IMR-90 (cell line): ENCODE results near the gene PYGL. TPM values are rescaled to one million over a fixed set of nuclear protein-coding genes. Genes with fewer than 3 reads are reported as not detected.
A peak's percentile ranks its signal among the peaks of the same experiment; 100 is the strongest.

ENCODE experiments used
- ATAC-seq: fragments of 200-7000 bp; cut with Tn5 transposase; 2 replicates; pipeline ENCODE4 v1.9.1; 2020; ENCODE audit warnings: low read depth, mild to moderate bottlenecking, moderate library complexity
- BruUV-seq: library from RNA; stranded (reverse); fragments of 400-500 nt; replicated peaks from 2 replicates; lab custom pipeline; 2021; lab: Mats Ljungman, UMichigan
- CTCF ChIA-PET: fragments of 300-600 bp; formaldehyde crosslinking; extraction: SDS; loops from one replicate; lab custom pipeline; 2021; ENCODE audit warnings: antibody characterized with exemption; lab: Yijun Ruan, JAX
- POLR2A ChIA-PET: fragments of 300-600 bp; sonication (Branson Sonifier 250); formaldehyde crosslinking; loops from one replicate; lab custom pipeline; 2022; ENCODE audit warnings: antibody characterized with exemption; ENCODE audit not compliant: unreplicated experiment; lab: Charles Lee
- DNase-seq: peaks from one replicate; pipeline ENCODE4 v3.0.0; 2013
- H2AFZ ChIP-seq: replicated peaks from 2 replicates; pipeline ENCODE3; 2013; ENCODE audit warnings: low read length, mild to moderate bottlenecking; ENCODE audit not compliant: poor library complexity
- H2AK5ac ChIP-seq: 2 replicates; pipeline ENCODE4 v1.6.1; 2013; ENCODE audit warnings: low read depth, low read length, inconsistent platforms
- H2AK9ac ChIP-seq: replicated peaks from 2 replicates; pipeline ENCODE3; 2013; ENCODE audit warnings: mild to moderate bottlenecking, low read depth, low read length, moderate library complexity; ENCODE audit not compliant: poor library complexity
- H2BK120ac ChIP-seq: 2 replicates; pipeline ENCODE4 v1.6.1; 2013; ENCODE audit warnings: low read depth, low read length, inconsistent platforms
- H2BK15ac ChIP-seq: 3 replicates; pipeline ENCODE4 v1.6.1; 2013; ENCODE audit warnings: low read depth, low read length, inconsistent platforms
- H2BK20ac ChIP-seq: 2 replicates; pipeline ENCODE4 v1.6.1; 2013; ENCODE audit warnings: low read depth, mild to moderate bottlenecking, inconsistent platforms, low read length, moderate library complexity
- H2BK5ac ChIP-seq: 2 replicates; pipeline ENCODE4 v1.6.1; 2013; ENCODE audit warnings: mild to moderate bottlenecking, low read depth, low read length, inconsistent platforms; ENCODE audit not compliant: poor library complexity, severe bottlenecking
- H3K14ac ChIP-seq: replicated peaks from 2 replicates; pipeline ENCODE4 v1.6.1; 2013; ENCODE audit warnings: low read depth, low read length, inconsistent platforms
- H3K18ac ChIP-seq: 2 replicates; pipeline ENCODE4 v1.6.1; 2013; ENCODE audit warnings: low read depth, low read length, control low read depth
- H3K23ac ChIP-seq: 2 replicates; pipeline ENCODE4 v1.6.1; 2013; ENCODE audit warnings: low read depth, low read length, inconsistent platforms
- H3K27ac ChIP-seq: 2 replicates; pipeline ENCODE4 v1.5.1; 2013; ENCODE audit warnings: mild to moderate bottlenecking, control low read depth, low read length; ENCODE audit not compliant: insufficient read depth
- H3K27me3 ChIP-seq: 2 replicates; pipeline ENCODE4 v1.6.1; 2013; ENCODE audit warnings: low read length; ENCODE audit not compliant: control insufficient read depth, insufficient read depth
- H3K36me3 ChIP-seq: 2 replicates; pipeline ENCODE4 v1.6.1; 2013; ENCODE audit warnings: low read length, mixed read lengths; ENCODE audit not compliant: control insufficient read depth, insufficient read depth
- H3K4ac ChIP-seq: 2 replicates; pipeline ENCODE4 v1.6.1; 2013; ENCODE audit warnings: low read depth, low read length, inconsistent platforms
- H3K4me1 ChIP-seq: 2 replicates; pipeline ENCODE4 v1.6.1; 2013; ENCODE audit warnings: low read length, mixed read lengths; ENCODE audit not compliant: control insufficient read depth, insufficient read depth
- H3K4me2 ChIP-seq: 2 replicates; pipeline ENCODE4 v1.6.1; 2013; ENCODE audit warnings: low read depth, mild to moderate bottlenecking, control low read depth, low read length, moderate library complexity
- H3K4me3 ChIP-seq: 2 replicates; pipeline ENCODE4 v1.5.1; 2013; ENCODE audit warnings: low read depth, mild to moderate bottlenecking, control low read depth, low read length, moderate library complexity; ENCODE audit not compliant: insufficient read depth
- H3K56ac ChIP-seq: 2 replicates; pipeline ENCODE4 v1.6.1; 2013; ENCODE audit warnings: low read length, inconsistent platforms; ENCODE audit not compliant: insufficient read depth; ENCODE audit errors: extremely low read depth
- H3K79me1 ChIP-seq, 2 experiments: 2 replicates each; pipeline ENCODE4 v1.6.1; 2013; ENCODE audit warnings: low read length in 2 of 2, inconsistent platforms in 1 of 2, low read depth in 1 of 2
- H3K9ac ChIP-seq: 2 replicates; pipeline ENCODE4 v1.6.1; 2013; ENCODE audit warnings: low read depth, low read length, control low read depth
- H3K9me1 ChIP-seq: 2 replicates; pipeline ENCODE4 v1.6.1; 2013; ENCODE audit warnings: low read length, inconsistent platforms; ENCODE audit not compliant: insufficient read depth
- H3K9me3 ChIP-seq: 2 replicates; pipeline ENCODE4 v1.6.1; 2013; ENCODE audit warnings: low read length; ENCODE audit not compliant: control insufficient read depth, insufficient read depth
- H4K20me1 ChIP-seq: 2 replicates; pipeline ENCODE4 v1.6.1; 2013; ENCODE audit warnings: low read length, inconsistent platforms; ENCODE audit not compliant: insufficient read depth
- H4K5ac ChIP-seq: 2 replicates; pipeline ENCODE4 v1.6.1; 2013; ENCODE audit warnings: mild to moderate bottlenecking, low read depth, low read length, control low read depth
- H4K8ac ChIP-seq, 2 experiments: 2 replicates each; pipeline ENCODE4 v1.6.1; 2013; ENCODE audit warnings: low read depth in 2 of 2, low read length in 2 of 2, control low read depth in 1 of 2, inconsistent platforms in 1 of 2
- H4K91ac ChIP-seq: 2 replicates; pipeline ENCODE4 v1.6.1; 2013; ENCODE audit warnings: low read depth, low read length, inconsistent platforms; ENCODE audit not compliant: insufficient read depth
- BHLHE40 ChIP-seq: fragments of 150-350 bp; IDR thresholded peaks from 2 replicates; pipeline ENCODE4 v1.6.1; 2016; ENCODE audit warnings: mild to moderate bottlenecking, low read depth, low read length
- CEBPB ChIP-seq: IDR thresholded peaks from 2 replicates; pipeline ENCODE4 v1.6.1; 2012; ENCODE audit warnings: low read depth, low read length, improper control_type of control experiment
- CHD1 ChIP-seq: IDR thresholded peaks from 2 replicates; pipeline ENCODE4 v1.6.1; 2012; ENCODE audit warnings: low read depth, low read length, improper control_type of control experiment
- FOS ChIP-seq: fragments of 150-350 bp; IDR thresholded peaks from 2 replicates; pipeline ENCODE4 v1.6.1; 2016; ENCODE audit warnings: low read depth, low read length
- MAFK ChIP-seq: IDR thresholded peaks from 2 replicates; pipeline ENCODE4 v1.6.1; 2012; ENCODE audit warnings: low read depth, low read length, improper control_type of control experiment
- MXI1 ChIP-seq: IDR thresholded peaks from 2 replicates; pipeline ENCODE4 v1.6.1; 2012; ENCODE audit warnings: low read depth, mild to moderate bottlenecking, low read length, moderate library complexity, borderline replicate concordance
- POLR2A ChIP-seq: IDR thresholded peaks from 2 replicates; pipeline ENCODE4 v1.6.1; 2012; ENCODE audit warnings: mild to moderate bottlenecking, low read depth, low read length
- RFX5 ChIP-seq: IDR thresholded peaks from 2 replicates; pipeline ENCODE4 v1.8.0; 2012; ENCODE audit warnings: low read depth, mild to moderate bottlenecking, low read length, moderate library complexity
- WGBS, 2 experiments: methylation state at CpG; one replicate each; pipeline versions ENCODE4 v1.1.5 to v1.1.7; 2013; ENCODE audit warnings: missing lambda C conversion rate in 2 of 2; ENCODE audit not compliant: insufficient read length in 1 of 2; ENCODE audit errors: extremely low coverage in 2 of 2; 5-methylcytosine and 5-hydroxymethylcytosine counted together
- dilution Hi-C: fragments of 300-500 bp; cut with HindIII; formaldehyde crosslinking; loops from one replicate; pipeline ENCODE4 v1.14.3; 2018; ENCODE audit warnings: low sequenced_read_pairs; ENCODE audit not compliant: unreplicated experiment
- in situ Hi-C: fragments of 300-500 bp; cut with MboI; formaldehyde crosslinking; loops from 3 replicates; pipeline ENCODE4 v1.14.3; 2019; ENCODE audit warnings: low sequenced_read_pairs, inconsistent platforms, mixed read lengths
- intact Hi-C: fragments of 100-400 bp; cut with micrococcal nuclease; formaldehyde crosslinking; loops from 2 replicates; pipeline ENCODE4 v1.10.0; 2022
- polyA plus RNA-seq, 3 experiments: library from polyadenylated mRNA; depleted of rRNA; stranded (reverse); fragments of >200 nt; gene quantifications; 2 replicates each; pipeline ENCODE4 v1.2.3, GENCODE V29; 2012; ENCODE audit warnings: low replicate concordance in 1 of 3
- total RNA-seq: library from RNA; depleted of rRNA; stranded (reverse); fragments of >200 nt; gene quantifications from 2 replicates; pipeline ENCODE4 v1.2.3, GENCODE V29; 2012
- TF ChIP-seq, protein P1 (sequence below): fragments of 150-350 bp; IDR thresholded peaks from 2 replicates; pipeline ENCODE4 v1.6.1; 2017; ENCODE audit warnings: mild to moderate bottlenecking, antibody characterized with exemption, low read length, low read depth
- TF ChIP-seq, protein P2 (sequence below): fragments of 150-350 bp; IDR thresholded peaks from 2 replicates; pipeline ENCODE4 v1.6.1; 2016; ENCODE audit warnings: low read depth, mild to moderate bottlenecking, low read length, moderate library complexity, borderline replicate concordance

PYGL gene
- total and polyA plus RNA-seq, 2 of the 4 experiments (the other 2 are of a cell fraction): 52.3 to 70.4 TPM

DNA sequence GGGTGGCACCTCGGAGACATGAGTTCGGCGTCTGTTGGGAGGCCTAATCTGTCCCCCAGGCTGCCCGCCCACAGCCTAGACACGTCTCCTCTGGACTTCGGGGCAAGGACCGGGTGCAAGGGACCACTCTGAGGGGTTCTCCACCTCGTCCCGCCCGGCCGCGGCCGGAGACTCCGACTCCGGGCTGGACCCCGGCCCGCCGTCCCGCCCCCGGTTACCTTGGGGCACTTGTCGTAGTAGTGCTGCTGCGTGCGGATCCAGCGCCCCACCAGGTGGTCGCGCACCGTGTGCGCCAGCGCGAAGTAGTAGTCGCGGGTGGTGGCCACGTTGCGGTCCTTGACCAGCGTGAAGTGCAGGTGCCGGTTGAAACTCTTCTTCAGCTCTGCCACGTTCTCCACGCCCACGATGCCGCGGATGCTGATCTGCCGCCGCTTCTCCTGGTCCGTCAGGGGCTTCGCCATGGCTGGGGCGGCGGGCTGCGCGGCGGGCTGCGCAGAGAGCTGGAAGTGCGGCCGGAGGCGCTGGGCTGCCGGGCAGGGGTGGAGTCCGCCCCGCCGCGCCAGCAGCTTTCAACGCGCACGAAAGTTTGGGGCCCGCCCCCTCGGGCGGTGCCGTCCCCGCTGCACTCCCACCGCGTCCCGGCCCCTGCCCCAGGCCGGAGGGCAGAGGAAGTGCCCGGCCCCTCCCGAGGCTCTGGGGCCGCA lies at the start of gene PYGL (continued):
- TF ChIP-seq CEBPB (no peak), BHLHE40 (no peak), FOS (no peak), MAFK (no peak), POLR2A (peak; percentile 49), MXI1 (peak; percentile 64; the same call in 1 of the 2 replicates)

DNA sequence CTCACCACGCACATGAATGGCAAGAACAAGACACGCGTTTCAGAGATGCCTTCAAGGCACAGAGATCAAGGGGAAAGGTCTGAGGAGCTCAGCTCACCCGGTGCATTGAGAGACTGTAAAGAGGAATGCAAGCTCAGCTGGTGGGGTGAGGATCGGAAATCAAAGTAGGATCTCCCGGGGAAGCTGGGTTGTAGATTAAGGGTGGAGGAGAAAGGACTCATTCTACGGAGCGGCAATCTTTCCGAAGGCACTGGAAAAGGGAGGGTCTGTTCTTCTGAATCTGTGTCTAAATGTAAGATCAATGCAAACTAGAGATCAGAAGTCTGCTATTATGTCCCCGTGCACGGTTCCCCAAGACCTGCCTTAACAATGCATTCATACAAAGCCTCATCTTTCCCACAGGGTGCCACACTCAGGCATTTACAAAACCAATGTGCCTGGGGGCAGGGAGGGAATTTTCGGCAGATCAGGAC lies 41.6 kb upstream of the PYGL start:
- Histone ChIP-seq H2BK5ac (no peak overlapping the region), H4K20me1 (no peaks in the 10 kb centered on the region), H2AK5ac (no peak overlapping the region), H4K5ac (no peak overlapping the region), H3K9me3 (0 out of 2 replicates have a peak, but pooled peaks cover 2% of the 10 kb centered on the region), H2BK20ac (no peak overlapping the region), H3K36me3 (no peaks in the 10 kb centered on the region), H2BK15ac (no peak overlapping the region), H3K4me2 (no peak overlapping the region), H3K4ac (no peak overlapping the region), H3K4me3 (no peak overlapping the region), H3K27ac (no peak overlapping the region), H3K79me1 (no peaks in the 10 kb centered on the region), H3K56ac (no peak overlapping the region), H4K91ac (no peak overlapping the region), H3K9ac (no peak overlapping the region), H2AK9ac (no peak overlapping the region), H3K18ac (no peak overlapping the region), H3K4me1 (no peaks in the 10 kb centered on the region), H2BK120ac (no peak overlapping the region), H3K27me3 (peaks cover 38% of the 10 kb centered on the region), H3K14ac (no peak overlapping the region), H3K23ac (no peak overlapping the region), H3K9me1 (no peaks in the 10 kb centered on the region), H4K8ac (no peak overlapping the region), H2AFZ (no peak overlapping the region)
- ATAC-seq (no peak), DNase-seq (no peak)
- no CpG with 5 or more reads among the region's 12 CpGs for WGBS, 2 experiments
- intact Hi-C loops (no loop called here), in situ Hi-C loops (no loop called here), dilution Hi-C loops (no loop called here)
- ChIA-PET CTCF (no interaction called here), POLR2A (interaction anchor here (0.6 kb wide), 1 partner anchor 16 kb away, joined by 5 read pairs; no protein-coding TSS in a partner anchor)
- no TSS peak for BruUV-seq
- TF ChIP-seq RFX5 (no peak), CHD1 (no peak), MXI1 (no peak)
- TF ChIP-seq, protein P1, sequence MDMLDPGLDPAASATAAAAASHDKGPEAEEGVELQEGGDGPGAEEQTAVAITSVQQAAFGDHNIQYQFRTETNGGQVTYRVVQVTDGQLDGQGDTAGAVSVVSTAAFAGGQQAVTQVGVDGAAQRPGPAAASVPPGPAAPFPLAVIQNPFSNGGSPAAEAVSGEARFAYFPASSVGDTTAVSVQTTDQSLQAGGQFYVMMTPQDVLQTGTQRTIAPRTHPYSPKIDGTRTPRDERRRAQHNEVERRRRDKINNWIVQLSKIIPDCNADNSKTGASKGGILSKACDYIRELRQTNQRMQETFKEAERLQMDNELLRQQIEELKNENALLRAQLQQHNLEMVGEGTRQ: no peak
- TF ChIP-seq, protein P2, sequence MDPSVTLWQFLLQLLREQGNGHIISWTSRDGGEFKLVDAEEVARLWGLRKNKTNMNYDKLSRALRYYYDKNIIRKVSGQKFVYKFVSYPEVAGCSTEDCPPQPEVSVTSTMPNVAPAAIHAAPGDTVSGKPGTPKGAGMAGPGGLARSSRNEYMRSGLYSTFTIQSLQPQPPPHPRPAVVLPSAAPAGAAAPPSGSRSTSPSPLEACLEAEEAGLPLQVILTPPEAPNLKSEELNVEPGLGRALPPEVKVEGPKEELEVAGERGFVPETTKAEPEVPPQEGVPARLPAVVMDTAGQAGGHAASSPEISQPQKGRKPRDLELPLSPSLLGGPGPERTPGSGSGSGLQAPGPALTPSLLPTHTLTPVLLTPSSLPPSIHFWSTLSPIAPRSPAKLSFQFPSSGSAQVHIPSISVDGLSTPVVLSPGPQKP: no peak
